ENCODE data around the gene SPDYE8.
"Not testable (repeated sequence)": the region's sequence is repeated elsewhere in the genome, so short reads cannot be mapped to it uniquely, and the experiment has no call there.

DNA sequence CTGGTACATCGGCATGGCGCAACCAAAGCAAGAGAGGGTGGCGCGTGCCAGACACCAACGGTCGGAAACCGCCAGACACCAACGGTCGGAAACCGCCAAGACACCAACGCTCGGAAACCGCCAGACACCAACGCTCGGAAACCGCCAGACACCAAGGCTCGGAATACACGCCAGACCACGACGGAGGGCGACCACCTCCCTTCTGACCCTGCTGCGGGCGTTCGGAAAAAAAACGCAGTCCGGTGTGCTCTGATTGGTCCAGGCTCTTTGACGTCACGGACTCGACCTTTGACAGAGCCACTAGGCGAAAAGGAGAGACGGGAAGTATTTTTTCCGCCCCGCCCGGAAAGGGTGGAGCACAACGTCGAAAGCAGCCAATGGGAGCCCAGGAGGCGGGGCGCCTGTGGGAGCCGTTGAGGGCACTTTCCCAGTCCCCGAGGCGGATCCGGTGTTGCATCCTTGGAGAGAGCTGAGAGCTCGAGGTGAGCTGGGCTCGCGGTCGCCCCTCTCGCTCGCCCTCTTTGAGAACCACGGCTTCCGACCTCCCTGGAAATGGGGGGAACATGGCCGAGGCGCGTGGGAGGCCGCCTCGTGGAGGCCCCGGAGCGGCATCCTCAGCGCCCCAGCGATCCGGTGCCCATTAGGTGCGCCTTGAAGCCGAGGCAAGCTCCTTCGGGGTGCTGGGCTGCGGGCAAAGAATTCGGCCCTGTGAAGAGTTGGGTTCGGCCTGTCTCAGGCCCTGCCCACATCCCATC is 23.7 kb downstream of the SPDYE8 start:
- TF ChIP-seq, protein P1, sequence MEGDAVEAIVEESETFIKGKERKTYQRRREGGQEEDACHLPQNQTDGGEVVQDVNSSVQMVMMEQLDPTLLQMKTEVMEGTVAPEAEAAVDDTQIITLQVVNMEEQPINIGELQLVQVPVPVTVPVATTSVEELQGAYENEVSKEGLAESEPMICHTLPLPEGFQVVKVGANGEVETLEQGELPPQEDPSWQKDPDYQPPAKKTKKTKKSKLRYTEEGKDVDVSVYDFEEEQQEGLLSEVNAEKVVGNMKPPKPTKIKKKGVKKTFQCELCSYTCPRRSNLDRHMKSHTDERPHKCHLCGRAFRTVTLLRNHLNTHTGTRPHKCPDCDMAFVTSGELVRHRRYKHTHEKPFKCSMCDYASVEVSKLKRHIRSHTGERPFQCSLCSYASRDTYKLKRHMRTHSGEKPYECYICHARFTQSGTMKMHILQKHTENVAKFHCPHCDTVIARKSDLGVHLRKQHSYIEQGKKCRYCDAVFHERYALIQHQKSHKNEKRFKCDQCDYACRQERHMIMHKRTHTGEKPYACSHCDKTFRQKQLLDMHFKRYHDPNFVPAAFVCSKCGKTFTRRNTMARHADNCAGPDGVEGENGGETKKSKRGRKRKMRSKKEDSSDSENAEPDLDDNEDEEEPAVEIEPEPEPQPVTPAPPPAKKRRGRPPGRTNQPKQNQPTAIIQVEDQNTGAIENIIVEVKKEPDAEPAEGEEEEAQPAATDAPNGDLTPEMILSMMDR (IDR thresholded peaks at IDR 0.05), result not testable (repeated sequence)
- peak; percentile 92 for TF ChIP-seq POLR2AphosphoS5 (IDR thresholded peaks at IDR 0.05; ENCODE audit: low read depth, low read length)
- TF ChIP-seq SIN3A (IDR thresholded peaks at IDR 0.05; ENCODE audit: borderline replicate concordance, insufficient read depth, low read depth, low read length), result not testable (repeated sequence)

All from Panc1 (cell line).